ENCODE results near the gene ELMO1.

The ELMO1 gene

DNA sequence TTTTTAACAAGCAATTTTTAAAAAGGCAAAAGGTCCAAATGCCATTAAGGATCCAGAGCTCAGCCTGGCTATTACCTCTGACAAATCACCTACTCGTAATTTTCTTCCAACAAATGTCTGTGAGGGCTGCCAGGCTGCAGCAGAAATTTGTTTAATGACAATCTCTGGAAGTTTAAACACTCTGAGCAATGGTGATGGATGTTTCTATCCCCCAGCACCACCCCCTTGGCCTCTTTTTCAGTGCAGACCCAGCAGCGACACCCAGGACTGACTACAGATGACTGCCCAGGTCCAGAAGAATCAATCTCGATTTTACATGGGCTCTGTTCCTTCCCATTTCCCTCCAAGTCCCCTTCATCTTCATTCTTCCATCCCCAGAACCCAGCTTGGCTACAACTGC lies 523.0 kb downstream of the ELMO1 start:
- DNase-seq, result no peak

GRCh38 chr7:36925207-36925606 lies 523.5 kb downstream of the ELMO1 start:
- no peak for DNase-seq

DNA sequence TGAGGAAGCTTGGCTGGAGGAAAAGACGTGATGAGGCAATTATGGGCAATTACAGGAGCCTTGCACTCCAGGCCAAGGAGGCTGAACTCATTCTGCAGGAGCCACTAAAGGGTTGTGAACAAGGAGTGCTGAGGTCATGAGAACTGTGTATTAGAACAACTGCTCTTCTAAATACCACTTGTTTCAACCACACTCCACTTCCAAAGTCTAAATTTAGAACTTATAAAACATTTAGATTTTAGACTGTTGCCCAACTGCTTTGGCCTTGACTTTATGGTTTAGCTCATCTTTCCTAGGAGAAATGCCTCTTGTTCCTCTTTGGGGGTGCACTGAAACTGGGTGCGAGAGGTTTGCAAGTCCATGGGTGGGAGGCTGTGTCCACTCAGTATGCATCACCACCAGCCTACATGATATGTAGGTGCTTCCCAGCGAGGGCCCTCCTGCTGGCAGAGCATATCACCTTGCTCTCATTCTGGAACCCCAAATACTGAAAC lies 524.7 kb downstream of the ELMO1 start:
- DNase-seq, result no peak

GRCh38 chr7:36923185-36923584 lies 525.5 kb downstream of the ELMO1 start:
- DNase-seq, result no peak

DNA sequence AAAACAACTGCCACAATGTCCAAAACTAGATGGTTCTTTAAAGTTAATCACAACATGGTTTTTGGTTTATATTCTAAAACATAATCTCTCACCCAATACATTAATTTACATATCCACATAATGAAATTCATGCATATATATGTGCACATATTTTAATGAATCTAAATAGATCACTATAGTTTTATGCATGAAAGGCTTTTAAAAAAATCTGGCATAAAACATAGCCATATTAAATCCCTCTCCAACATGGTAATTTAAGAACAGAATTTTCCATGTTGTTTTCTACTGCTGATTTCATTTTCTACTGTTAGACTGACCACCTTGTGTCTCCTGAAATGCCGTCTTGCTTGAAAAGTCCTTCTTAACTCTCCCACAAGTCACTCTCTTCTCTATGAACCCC lies 528.2 kb downstream of the ELMO1 start:
- DNase-seq, result no peak

GRCh38 chr7:36919738-36920137 lies 528.9 kb downstream of the ELMO1 start:
- DNase-seq, result no peak

GRCh38 chr7:36918591-36918990 lies 530.1 kb downstream of the ELMO1 start:
- no peak for DNase-seq

GRCh38 chr7:36916619-36917018 lies 532.0 kb downstream of the ELMO1 start:
- no peak for DNase-seq

GRCh38 chr7:36916116-36916515 lies 532.5 kb downstream of the ELMO1 start:
- DNase-seq, result no peak

DNA sequence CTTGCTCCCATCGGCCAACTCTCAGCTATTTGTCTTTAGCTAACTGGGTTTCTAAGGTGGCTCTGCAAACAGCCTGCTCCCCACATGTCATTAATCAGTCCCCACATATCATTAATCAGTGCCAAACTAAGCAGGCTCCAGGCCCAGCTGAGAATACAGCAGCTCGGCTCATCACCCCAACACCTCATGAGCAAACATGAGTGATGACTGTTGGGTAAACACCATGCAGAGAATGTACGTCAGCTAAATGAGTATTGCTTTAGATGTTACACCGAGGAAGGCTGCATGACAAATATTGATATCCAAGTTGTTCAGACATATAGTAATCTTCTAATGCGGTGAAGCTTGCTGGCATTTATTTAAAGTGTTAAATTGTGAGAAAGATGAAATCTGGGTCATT lies 536.9 kb downstream of the ELMO1 start:
- DNase-seq, result no peak

DNA sequence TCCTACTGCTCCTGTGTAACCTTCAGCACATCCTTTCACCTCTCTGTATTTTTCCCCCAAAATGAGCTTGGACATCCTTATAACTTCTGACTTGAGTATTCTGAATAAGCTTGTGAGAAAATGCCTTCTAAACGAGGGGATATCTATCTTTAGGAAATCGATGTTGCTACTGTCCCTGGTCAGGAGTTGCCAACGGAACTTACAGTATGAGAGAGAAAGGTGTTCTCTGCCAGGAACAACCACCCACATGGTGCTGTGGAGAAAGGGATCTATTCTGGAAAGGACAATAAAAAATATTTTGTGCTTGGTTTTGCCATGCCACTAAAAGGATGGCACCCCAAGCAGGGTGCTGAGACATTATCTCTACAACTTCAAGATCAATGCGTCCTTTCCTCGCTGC lies 537.8 kb downstream of the ELMO1 start:
- DNase-seq, result no peak

DNA sequence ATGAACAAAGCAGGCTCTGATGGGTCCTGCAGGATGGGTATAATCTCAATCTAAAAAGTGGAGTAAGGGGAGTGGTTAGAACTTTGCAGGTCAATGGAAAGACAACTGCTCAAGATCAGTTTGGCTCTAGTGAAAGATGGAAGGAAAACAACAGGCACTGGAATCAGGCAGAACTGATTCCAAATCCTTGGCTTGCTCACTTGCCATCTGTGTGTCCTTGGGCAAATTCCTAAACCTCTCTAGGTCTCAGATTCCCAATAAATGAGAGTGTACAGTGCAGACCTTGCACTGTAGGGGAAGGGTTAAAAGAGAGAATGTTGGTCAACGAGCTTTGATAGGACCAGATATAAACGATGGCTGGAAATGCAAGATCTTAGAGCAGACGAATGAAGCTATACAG lies 538.3 kb downstream of the ELMO1 start:
- no peak for DNase-seq

DNA sequence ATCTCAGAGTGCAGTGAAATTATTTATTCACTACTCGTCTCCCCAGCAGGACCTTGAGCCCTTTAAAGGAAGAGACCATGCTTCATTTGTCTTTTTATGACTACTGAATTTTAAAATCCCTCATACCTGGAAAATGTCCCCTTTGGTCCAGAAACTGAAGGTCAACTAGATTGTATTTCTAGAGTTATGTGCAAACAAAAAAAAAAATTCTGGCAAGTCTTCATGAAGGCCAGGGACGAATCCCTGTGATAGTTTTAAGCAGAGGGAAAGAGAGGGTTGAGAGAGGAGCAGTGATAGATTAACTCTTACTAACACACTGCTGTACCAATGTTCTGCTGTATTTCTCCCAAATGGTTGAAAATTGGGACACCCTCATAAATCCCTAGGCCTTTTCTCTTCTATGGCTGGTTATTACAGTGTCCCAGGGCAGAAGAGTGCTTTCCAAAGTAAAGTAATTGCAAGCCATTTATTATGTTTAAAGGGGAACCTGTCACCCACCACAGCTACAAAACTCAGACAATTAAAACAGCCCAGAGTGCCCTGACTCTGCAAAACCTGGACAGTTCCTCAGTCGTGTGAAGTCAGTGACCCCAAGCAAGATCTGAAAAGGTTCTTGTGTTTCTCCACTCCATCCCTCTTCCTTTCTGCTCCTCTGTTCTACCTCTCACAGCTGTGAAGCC lies 541.6 kb downstream of the ELMO1 start:
- DNase-seq, result no peak

GRCh38 chr7:36906448-36906847 lies 542.2 kb downstream of the ELMO1 start:
- DNase-seq, result no peak

- DNase-seq, result no peak
Measured at GRCh38 chr7:36905841-36906240, 542.8 kb downstream of the ELMO1 start.

- DNase-seq, result no peak
Measured at GRCh38 chr7:36904802-36905201, 543.9 kb downstream of the ELMO1 start.

GRCh38 chr7:36904101-36904500 lies 544.6 kb downstream of the ELMO1 start:
- no peak for DNase-seq

GRCh38 chr7:36900988-36901710 lies 547.5 kb downstream of the ELMO1 start:
- no peak for DNase-seq

GRCh38 chr7:36898186-36898585 lies 550.5 kb downstream of the ELMO1 start:
- no peak for DNase-seq

GRCh38 chr7:36896956-36897590 lies 551.6 kb downstream of the ELMO1 start:
- no peak for DNase-seq

- DNase-seq, result no peak
Measured at GRCh38 chr7:36896418-36896817, 552.2 kb downstream of the ELMO1 start.

DNA sequence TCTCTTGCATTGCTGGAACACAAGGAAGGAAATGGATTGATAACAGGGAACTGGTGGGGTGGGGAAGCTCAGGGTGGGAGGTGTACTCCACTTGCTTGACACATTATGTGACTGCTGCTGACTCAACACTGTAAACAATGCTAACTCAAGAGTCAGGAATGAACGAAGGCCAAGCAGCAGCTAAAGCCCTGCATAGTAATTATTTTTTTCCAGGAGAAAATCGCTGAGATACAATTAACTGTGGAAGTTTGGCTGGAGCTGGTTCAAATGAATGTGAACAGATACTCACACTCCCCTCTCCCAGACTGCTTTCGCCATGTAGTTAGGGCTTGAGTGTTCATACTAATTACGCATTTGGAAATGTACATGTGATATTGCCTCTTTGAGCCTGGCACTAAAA lies 553.5 kb downstream of the ELMO1 start:
- no peak for DNase-seq

GRCh38 chr7:36894190-36894589 lies 554.5 kb downstream of the ELMO1 start:
- DNase-seq, result no peak

DNA sequence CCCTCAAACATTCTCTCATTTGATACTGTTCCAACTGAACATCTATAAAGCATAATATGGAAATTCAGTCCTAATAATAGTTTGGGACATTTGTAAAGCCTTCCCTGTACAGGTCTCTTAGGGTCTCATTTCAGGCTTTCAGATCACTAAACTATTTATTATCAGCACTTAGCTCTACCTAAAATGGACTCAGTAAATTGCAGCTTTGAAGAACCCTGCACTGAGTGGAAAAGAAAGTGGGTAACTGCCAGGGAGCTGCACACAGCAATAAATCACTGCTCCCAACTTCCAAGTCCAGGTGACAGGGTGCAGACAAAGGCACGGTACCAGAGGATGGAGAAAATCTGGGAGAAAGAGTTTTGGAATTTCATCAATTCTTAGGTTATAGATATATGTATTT lies 559.5 kb downstream of the ELMO1 start:
- no peak for DNase-seq

Data from CD4-positive, alpha-beta T cell treated with Interleukin-15 for 1 hour (primary cell).